Spleen (tissue), 11 donors: ENCODE results near the gene CCL1. TPM values are rescaled to one million over a fixed set of nuclear protein-coding genes. Genes with fewer than 3 reads are reported as not detected.

Experiments used
- DNase-seq: peaks from one replicate; pipeline ENCODE4 v3.0.0-alpha.2; 2020
- H3K27ac ChIP-seq, 8 donors: fragments of 200-600 bp; sonication (generic) in 7 of 8; 1 replicate in 4 of 8; 2 replicates in 4 of 8; pipeline versions ENCODE4 v1.5.0 to v1.8.0; 2016 to 2021; ENCODE audit warnings: inconsistent platforms in 4 of 8, mild to moderate bottlenecking in 4 of 8, moderate library complexity in 1 of 8
- H3K27me3 ChIP-seq, 7 donors: fragments of 200-600 bp; sonication (generic) in 6 of 7; replicated peaks in 1 of 7; 1 replicate in 4 of 7; 2 replicates in 3 of 7; pipeline versions ENCODE4 v1.5.0 to v1.8.0; 2016 to 2021; ENCODE audit warnings: inconsistent platforms in 3 of 7, mild to moderate bottlenecking in 1 of 7
- H3K36me3 ChIP-seq, 6 donors: fragments of 200-600 bp; sonication (generic) in 5 of 6; 1 replicate in 4 of 6; 2 replicates in 2 of 6; pipeline versions ENCODE4 v1.5.0 to v1.8.0; 2016 to 2021; ENCODE audit warnings: inconsistent platforms in 2 of 6
- H3K4me1 ChIP-seq, 6 donors: fragments of 200-600 bp; sonication (generic) in 5 of 6; 1 replicate in 3 of 6; 2 replicates in 3 of 6; pipeline versions ENCODE4 v1.5.0 to v1.8.0; 2016 to 2021; ENCODE audit warnings: inconsistent platforms in 3 of 6
- H3K4me3 ChIP-seq, 8 donors: fragments of 200-600 bp; sonication (generic) in 7 of 8; 1 replicate in 4 of 8; 2 replicates in 4 of 8; pipeline versions ENCODE4 v1.5.0 to v1.8.0; 2016 to 2021; ENCODE audit warnings: inconsistent platforms in 4 of 8, mild to moderate bottlenecking in 4 of 8, moderate library complexity in 2 of 8
- H3K9me3 ChIP-seq, 8 donors: fragments of 200-600 bp; sonication (generic) in 7 of 8; 1 replicate in 4 of 8; 2 replicates in 4 of 8; pipeline versions ENCODE4 v1.5.0 to v1.8.0; 2016 to 2021; ENCODE audit warnings: inconsistent platforms in 4 of 8
- CTCF ChIP-seq, 11 experiments: fragments of 200-600 bp in 7 of 11; fragments of 450-650 bp in 4 of 11; sonication (generic) in 4 of 11; IDR thresholded peaks in 8 of 11; conservative IDR thresholded peaks in 3 of 11; 1 replicate in 7 of 11; 2 replicates in 4 of 11; pipeline versions ENCODE4 v1.4.0 to v1.8.0; 2016 to 2021; ENCODE audit warnings: antibody characterized with exemption in 11 of 11, inconsistent platforms in 4 of 11, mild to moderate bottlenecking in 1 of 11
- POLR2A ChIP-seq, 3 donors: fragments of 450-650 bp; IDR thresholded peaks; one replicate each; pipeline ENCODE4 v1.5.1; 2017; ENCODE audit warnings: antibody characterized with exemption in 3 of 3, mild to moderate bottlenecking in 1 of 3
- POLR2AphosphoS5 ChIP-seq, 3 donors: sonication (generic); formaldehyde crosslinking; IDR thresholded peaks; one replicate each; pipeline ENCODE4 v1.5.1; 2017; ENCODE audit warnings: antibody characterized with exemption in 3 of 3
- WGBS, 5 donors: extraction: QIAGEN DNeasy Blood & Tissue Kit in 3 of 5; methylation state at CpG; one replicate each; pipeline versions ENCODE4 v1.1.5 to v1.1.7; 2013 to 2018; 5-methylcytosine and 5-hydroxymethylcytosine counted together
- intact Hi-C: fragments of 100-400 bp; cut with DNase I; formaldehyde crosslinking; loops from one replicate; pipeline ENCODE4 v1.15.0; 2023; ENCODE audit warnings: low total_unique reads
- polyA plus RNA-seq, 3 donors: library from polyadenylated mRNA; stranded (reverse); fragments of 200-250 nt; gene quantifications; one replicate each; pipeline ENCODE4 v1.2.1, GENCODE V29; 2013
- total RNA-seq, 7 donors: library from RNA; depleted of rRNA in 3 of 7; stranded (reverse); fragments of >200 nt in 3 of 7; fragmentation: NEBNext Ultra II Directional in 4 of 7; extraction: Animal tissue kit (Norgen Biotek cat#: 25700) in 4 of 7; gene quantifications; one replicate each; pipeline versions ENCODE4 v1.1.0 to v1.2.1, GENCODE V29; 2016 to 2021
- donor health status: healthy with polysubstance abuse.
- donor health status: DM: no; HTN: no; CAD: no; lungs with moderate emphysema.
- donor health status: DM: no; HTN: no; CAD: no.
- donor health status: Bipolar disorder and iron deficiency.
- donor health status: healthy.
- donor health status: DM: no; HTN: no; CAD: no.
- donor health status: DM: yes; HTN: yes; CAD: no.

CCL1 gene
- total and polyA plus RNA-seq, 10 donors = not detected

- Histone ChIP-seq H3K4me3 (no peak overlapping the region), H3K27ac (no peak overlapping the region), H3K4me1 (peaks cover 0 to 24% (median 14%) of the 10 kb centered on the region in 6 donors), H3K27me3 (peaks cover 0 to 43% (median 0%) of the 10 kb centered on the region in 7 donors), H3K36me3 (no peaks in the 10 kb centered on the region), H3K9me3 (no peaks in the 10 kb centered on the region)
- TF ChIP-seq POLR2A (IDR thresholded peaks at IDR 0.05) = no peak
- peak; percentile 85 to 99 (median 97) for TF ChIP-seq CTCF (IDR thresholded peaks at IDR 0.05 in 8 of 11, conservative IDR thresholded peaks at IDR 0.05 in 3 of 11)
- TF ChIP-seq POLR2AphosphoS5 (IDR thresholded peaks at IDR 0.05) = peak in 2 of 3 donors; percentile 36 to 41
- intact Hi-C loops = loop anchor here (2.0 kb wide), 1 partner anchor 161 kb away; no protein-coding TSS in a partner anchor
- peak; percentile 94 for DNase-seq
- WGBS, 5 donors = 28 to 35% (median 33%) methylated on average over 6 to 8 of the region's 8 CpGs
Measured at GRCh38 chr17:34361478-34362061, 1.5 kb downstream of the CCL1 start.

- no peak overlapping the region for H3K4me3 ChIP-seq
- DNase-seq = no peak
- intact Hi-C loops = loop anchor here (2.0 kb wide), 1 partner anchor 160 kb away; no protein-coding TSS in a partner anchor
Measured at GRCh38 chr17:34360601-34361270, 2.3 kb downstream of the CCL1 start.

DNA sequence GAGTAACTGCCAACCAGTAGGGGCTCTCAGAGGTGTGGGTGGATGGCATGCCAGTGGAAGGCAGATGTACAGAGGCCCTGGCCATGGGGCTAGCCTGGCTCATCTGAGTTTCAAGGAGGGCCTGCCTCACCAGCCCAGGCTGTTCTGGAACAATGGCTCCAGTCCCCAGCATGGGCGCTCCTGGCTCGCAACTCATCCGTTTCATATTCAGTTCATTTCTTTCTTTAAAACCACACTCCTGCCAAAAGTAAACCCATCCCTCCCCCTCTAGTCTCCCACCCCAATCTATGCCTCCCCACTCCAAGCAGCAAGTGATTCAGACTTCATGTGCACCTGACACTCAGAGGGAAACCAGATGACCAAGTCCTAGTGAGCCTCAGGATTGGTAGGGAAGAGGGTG, 4.4 kb downstream of the CCL1 start:
- H3K36me3 ChIP-seq = no peaks in the 10 kb centered on the region
- intact Hi-C loops = no loop called here
- 93 to 98% (median 97%) methylated on average over 3 of the region's 3 CpGs for WGBS, 5 donors

More at GRCh38 chr17:34360601-34361270, 2.3 kb downstream of the CCL1 start:
- Histone ChIP-seq H3K27ac (no peak overlapping the region), H3K4me1 (peaks cover 0 to 16% (median 6%) of the 10 kb centered on the region in 6 donors), H3K27me3 (peaks cover 0 to 34% (median 0%) of the 10 kb centered on the region in 7 donors), H3K9me3 (no peaks in the 10 kb centered on the region), H3K36me3 (no peaks in the 10 kb centered on the region)
- 51 to 65% (median 61%) methylated on average over 11 of the region's 11 CpGs for WGBS, 5 donors
- TF ChIP-seq POLR2AphosphoS5 (IDR thresholded peaks at IDR 0.05) (no peak), CTCF (IDR thresholded peaks at IDR 0.05 in 8 of 11, conservative IDR thresholded peaks at IDR 0.05 in 3 of 11) (no peak), POLR2A (IDR thresholded peaks at IDR 0.05) (no peak)

More for the DNA sequence above, 4.4 kb downstream of the CCL1 start:
- no peak for TF ChIP-seq POLR2AphosphoS5 (IDR thresholded peaks at IDR 0.05)
- TF ChIP-seq POLR2A (IDR thresholded peaks at IDR 0.05) = no peak
- no peak for TF ChIP-seq CTCF (IDR thresholded peaks at IDR 0.05 in 8 of 11, conservative IDR thresholded peaks at IDR 0.05 in 3 of 11)
- peaks cover 0 to 19% (median 0%) of the 10 kb centered on the region in 7 donors for H3K27me3 ChIP-seq
- no peak for DNase-seq
- peaks cover 0 to 6% (median 0%) of the 10 kb centered on the region in 8 donors for H3K9me3 ChIP-seq
- H3K4me1 ChIP-seq = peaks cover 0 to 5% (median 0%) of the 10 kb centered on the region in 6 donors
- no peak overlapping the region for H3K27ac ChIP-seq
- H3K4me3 ChIP-seq = no peak overlapping the region
